Sigmoid colon (tissue), 3 donors: ENCODE data around the gene ATP11B.

Source experiments
- POLR2A ChIP-seq, 2 donors: fragments of 450-650 bp; IDR thresholded peaks; one replicate each; pipeline ENCODE4 v1.6.1; 2016; ENCODE audit warnings: antibody characterized with exemption in 2 of 2, mild to moderate bottlenecking in 2 of 2, moderate library complexity in 2 of 2
- TF ChIP-seq, protein P1 (sequence below), 4 experiments: fragments of 450-650 bp in 3 of 4; fragments of 200-600 bp in 1 of 4; IDR thresholded peaks; one replicate each; pipeline ENCODE4 v1.5.1; 2016 to 2019; ENCODE audit warnings: antibody characterized with exemption in 4 of 4, mild to moderate bottlenecking in 3 of 4, moderate library complexity in 2 of 4

DNA sequence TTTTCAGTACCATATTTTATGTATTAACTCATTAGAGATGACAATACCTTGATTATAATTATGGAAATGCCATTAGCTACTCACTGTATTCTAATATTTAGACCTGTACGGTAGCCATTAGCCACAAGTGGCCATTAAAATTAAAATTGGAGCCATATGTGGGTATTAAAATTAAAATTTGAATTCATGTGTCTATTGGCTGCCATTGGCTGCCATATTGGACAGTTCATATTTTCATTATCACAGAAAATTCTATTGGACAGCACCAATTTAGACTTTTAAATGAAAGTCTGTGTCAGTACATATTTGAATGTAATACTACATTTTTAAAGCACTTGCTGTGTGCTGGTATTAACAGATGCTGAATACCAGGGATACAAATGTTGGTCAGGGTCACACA, 3.0 kb downstream of the ATP11B start:
- TF ChIP-seq, protein P1, sequence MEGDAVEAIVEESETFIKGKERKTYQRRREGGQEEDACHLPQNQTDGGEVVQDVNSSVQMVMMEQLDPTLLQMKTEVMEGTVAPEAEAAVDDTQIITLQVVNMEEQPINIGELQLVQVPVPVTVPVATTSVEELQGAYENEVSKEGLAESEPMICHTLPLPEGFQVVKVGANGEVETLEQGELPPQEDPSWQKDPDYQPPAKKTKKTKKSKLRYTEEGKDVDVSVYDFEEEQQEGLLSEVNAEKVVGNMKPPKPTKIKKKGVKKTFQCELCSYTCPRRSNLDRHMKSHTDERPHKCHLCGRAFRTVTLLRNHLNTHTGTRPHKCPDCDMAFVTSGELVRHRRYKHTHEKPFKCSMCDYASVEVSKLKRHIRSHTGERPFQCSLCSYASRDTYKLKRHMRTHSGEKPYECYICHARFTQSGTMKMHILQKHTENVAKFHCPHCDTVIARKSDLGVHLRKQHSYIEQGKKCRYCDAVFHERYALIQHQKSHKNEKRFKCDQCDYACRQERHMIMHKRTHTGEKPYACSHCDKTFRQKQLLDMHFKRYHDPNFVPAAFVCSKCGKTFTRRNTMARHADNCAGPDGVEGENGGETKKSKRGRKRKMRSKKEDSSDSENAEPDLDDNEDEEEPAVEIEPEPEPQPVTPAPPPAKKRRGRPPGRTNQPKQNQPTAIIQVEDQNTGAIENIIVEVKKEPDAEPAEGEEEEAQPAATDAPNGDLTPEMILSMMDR (IDR thresholded peaks at IDR 0.05) = no peak
- no peak for TF ChIP-seq POLR2A (IDR thresholded peaks at IDR 0.05)
